HG02938 (cell line): ENCODE measurements around the gene GLYATL1.
"Not testable (repeated sequence)": the region's sequence is repeated elsewhere in the genome, so short reads cannot be mapped to it uniquely, and the experiment has no call there.

Experiments
- ATAC-seq: cut with Tn5 transposase; IDR thresholded peaks from one replicate; pipeline ENCODE4 v1.9.1; 2021; ENCODE audit warnings: mild to moderate bottlenecking, moderate library complexity; ENCODE audit not compliant: unreplicated experiment

Gene GLYATL1

DNA sequence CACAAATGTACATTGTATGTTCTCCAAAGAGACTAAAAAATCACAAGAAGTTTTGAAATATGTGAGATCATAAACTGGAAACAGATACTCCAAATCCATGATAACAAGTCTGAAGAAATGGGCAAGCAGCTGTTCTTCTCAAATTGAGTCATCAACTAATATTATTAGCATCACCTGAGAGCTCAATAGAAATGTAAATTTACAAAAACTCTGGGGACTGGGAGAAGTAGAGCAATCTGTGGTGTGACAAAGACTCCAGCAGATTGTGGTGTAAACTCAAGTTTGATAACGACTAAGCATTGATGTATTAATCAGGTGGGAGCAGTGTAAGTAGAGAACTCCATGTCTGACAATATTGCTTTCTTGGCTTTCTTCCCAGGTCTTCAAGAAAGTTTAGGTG lies 53.2 kb downstream of the GLYATL1 start:
- no peak for ATAC-seq

DNA sequence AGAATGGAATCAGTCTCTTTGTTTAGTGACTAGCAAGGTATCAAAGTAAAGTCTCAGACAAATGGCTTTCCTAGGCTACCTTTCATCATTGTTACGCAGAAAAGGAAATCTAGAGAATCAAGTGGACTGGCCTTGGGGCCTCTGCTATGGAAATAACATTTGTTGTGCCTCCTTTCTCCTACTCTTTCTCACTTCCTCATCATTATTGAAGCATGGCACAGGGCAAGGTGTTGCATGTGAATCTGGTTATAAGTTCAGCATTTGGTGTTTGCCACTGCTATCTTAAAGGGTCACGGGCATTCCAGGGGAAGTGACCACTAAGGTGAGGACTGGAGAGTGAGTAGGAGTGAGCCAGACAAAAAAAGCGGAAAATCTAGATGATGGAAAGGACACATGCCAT lies 54.9 kb downstream of the GLYATL1 start:
- no peak for ATAC-seq

DNA sequence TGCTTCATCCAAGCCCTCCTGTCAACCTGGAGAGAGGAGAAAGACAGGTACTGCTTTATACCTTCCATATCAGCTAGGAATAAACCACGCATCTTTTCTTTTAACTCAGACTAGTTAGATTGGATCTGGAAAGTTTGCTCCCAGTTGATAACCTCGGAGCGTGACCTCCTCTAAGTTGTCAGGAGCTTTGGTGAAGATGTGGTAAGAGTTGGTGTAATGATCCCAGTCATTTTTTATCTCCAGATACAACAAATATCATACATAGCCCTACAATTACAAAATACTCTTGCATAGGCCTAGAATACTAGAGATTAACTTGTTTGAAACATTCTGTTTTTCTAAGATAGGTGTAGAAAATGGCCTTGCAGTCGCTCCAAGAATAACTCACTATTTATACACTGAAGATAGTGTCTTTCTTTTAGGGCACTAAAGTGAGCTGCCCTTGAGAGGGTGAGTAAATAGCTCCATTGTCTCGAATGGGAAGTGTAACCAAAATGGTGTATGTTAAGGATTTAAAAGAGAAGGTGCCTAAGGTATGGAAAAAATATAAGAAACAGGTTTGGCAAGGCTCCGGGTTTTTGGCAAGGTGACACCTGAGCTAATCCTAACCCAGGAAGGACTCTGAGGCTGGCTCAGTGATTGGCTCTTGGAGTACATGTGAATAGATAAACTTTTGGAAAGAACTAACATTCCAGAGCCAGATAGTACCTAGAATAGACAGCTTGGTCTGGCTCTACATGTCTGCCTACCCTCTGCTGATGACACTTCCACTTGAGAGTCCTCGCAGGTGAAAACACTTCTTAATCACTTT lies 59.4 kb downstream of the GLYATL1 start:
- peak; percentile 22 for ATAC-seq

DNA sequence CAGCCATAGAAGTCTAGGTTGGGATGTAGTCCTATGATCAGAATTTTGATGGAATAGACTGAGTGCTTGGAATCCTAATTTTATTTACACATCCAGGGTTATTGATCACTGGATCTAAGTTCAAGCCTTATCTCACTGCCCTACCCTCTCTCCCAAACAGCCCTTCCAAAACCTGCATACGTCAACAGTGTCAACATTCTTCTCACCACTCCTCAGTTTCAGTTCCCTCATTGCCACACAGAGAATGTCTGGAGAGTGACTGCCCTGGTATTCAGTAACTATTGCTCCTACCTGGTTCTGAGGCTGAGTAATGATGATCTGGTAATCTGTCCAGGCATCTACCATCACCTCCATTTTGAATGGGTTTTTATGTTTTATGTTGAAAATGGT lies 60.0 kb downstream of the GLYATL1 start:
- peak; percentile 67 for ATAC-seq

DNA sequence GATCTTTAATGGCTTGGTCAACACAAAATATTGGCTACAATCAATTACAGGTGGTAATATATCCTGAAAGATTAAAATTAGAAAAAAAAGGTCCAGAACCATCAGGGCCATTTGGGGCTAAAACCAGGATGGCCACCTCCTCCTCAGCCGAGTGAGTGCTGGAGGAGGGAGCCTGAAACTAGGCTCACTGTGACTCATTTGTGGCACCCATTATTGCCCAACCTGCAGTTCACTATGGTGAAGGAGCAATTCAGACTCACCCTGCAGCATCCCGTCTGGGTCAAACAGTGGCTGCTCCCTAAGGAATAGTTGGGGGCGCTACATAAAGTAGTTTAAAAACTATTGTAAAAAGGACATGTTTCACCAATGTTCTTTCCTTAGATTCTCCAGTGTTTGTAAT lies 60.7 kb downstream of the GLYATL1 start:
- ATAC-seq: no peak

DNA sequence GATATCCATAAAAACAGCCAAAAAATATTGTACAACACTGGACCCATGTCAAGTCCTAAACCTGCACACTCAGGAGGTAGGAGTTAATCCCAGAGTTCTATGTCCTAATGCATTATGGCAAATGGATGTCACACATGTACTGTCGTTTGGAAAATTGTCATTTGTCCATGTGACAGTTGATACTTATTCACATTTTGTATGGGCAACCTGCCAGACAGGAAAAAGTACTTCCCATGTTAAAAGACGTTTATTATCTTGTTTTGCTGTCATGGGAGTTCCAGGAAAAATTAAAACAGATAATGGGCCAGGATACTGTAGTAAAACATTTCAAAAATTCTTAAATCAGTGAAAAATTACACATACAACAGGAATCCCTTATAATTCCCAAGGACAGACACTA lies 62.7 kb downstream of the GLYATL1 start:
- not testable (repeated sequence) for ATAC-seq
